Astrocyte (in vitro differentiated cells and primary cell): ENCODE results near the gene WWP2. TPM values are rescaled to one million over a fixed set of nuclear protein-coding genes. Genes with fewer than 3 reads are reported as not detected.

Experiments used
- DNase-seq: peaks from one replicate; pipeline ENCODE4 v3.0.0-alpha.2; 2010; ENCODE audit warnings: low read depth
- FAIRE-seq: peaks from 2 replicates; lab custom pipeline; 2011; peaks lifted over from hg19 to GRCh38; lab: Jason Lieb, UNC
- H2AFZ ChIP-seq: 2 replicates; pipeline ENCODE4 v1.6.0; 2012; ENCODE audit warnings: low read depth, low read length, inconsistent platforms
- H3K27ac ChIP-seq: 2 replicates; pipeline ENCODE4 v1.5.1; 2011; ENCODE audit warnings: low read depth, low read length, inconsistent platforms
- H3K27me3 ChIP-seq: 2 replicates; pipeline ENCODE4 v1.6.0; 2011; ENCODE audit warnings: low read length, inconsistent platforms; ENCODE audit not compliant: insufficient read depth
- H3K36me3 ChIP-seq: 2 replicates; pipeline ENCODE4 v1.5.1; 2011; ENCODE audit warnings: low read length, inconsistent platforms; ENCODE audit not compliant: insufficient read depth
- H3K4me1 ChIP-seq: 2 replicates; pipeline ENCODE4 v1.5.1; 2011; ENCODE audit warnings: low read length, inconsistent platforms; ENCODE audit not compliant: insufficient read depth
- H3K4me2 ChIP-seq: 2 replicates; pipeline ENCODE4 v1.6.0; 2012; ENCODE audit warnings: low read length, inconsistent platforms
- H3K4me3 ChIP-seq: 2 replicates; pipeline ENCODE4 v1.5.1; 2011; ENCODE audit warnings: low read depth, mild to moderate bottlenecking, low read length, inconsistent platforms; ENCODE audit not compliant: insufficient read depth
- H3K79me2 ChIP-seq: 2 replicates; pipeline ENCODE4 v1.6.0; 2012; ENCODE audit warnings: mild to moderate bottlenecking, low read length, inconsistent platforms; ENCODE audit not compliant: insufficient read depth
- H3K9ac ChIP-seq: 2 replicates; pipeline ENCODE4 v1.6.0; 2012; ENCODE audit warnings: mild to moderate bottlenecking, low read length, inconsistent platforms
- H3K9me3 ChIP-seq: 2 replicates; pipeline ENCODE4 v1.5.1; 2012; ENCODE audit warnings: low read depth, mild to moderate bottlenecking, low read length, inconsistent platforms; ENCODE audit not compliant: insufficient read depth
- H4K20me1 ChIP-seq: 2 replicates; pipeline ENCODE4 v1.6.0; 2012; ENCODE audit warnings: low read length, inconsistent platforms; ENCODE audit not compliant: insufficient read depth
- H3K27ac Mint-ChIP-seq: one replicate; pipeline ENCODE4 v1.8.0; 2021; ENCODE audit warnings: mild to moderate bottlenecking, mixed read lengths; ENCODE audit not compliant: unreplicated experiment
- H3K27me3 Mint-ChIP-seq: one replicate; pipeline ENCODE4 v1.8.0; 2021; ENCODE audit warnings: low read depth, mixed read lengths; ENCODE audit not compliant: unreplicated experiment
- H3K36me3 Mint-ChIP-seq: one replicate; pipeline ENCODE4 v1.8.0; 2021; ENCODE audit warnings: low read depth, mixed read lengths; ENCODE audit not compliant: unreplicated experiment
- H3K4me1 Mint-ChIP-seq: one replicate; pipeline ENCODE4 v1.8.0; 2021; ENCODE audit warnings: low read depth, mixed read lengths; ENCODE audit not compliant: unreplicated experiment
- H3K4me3 Mint-ChIP-seq: one replicate; pipeline ENCODE4 v1.8.0; 2021; ENCODE audit warnings: mild to moderate bottlenecking, moderate library complexity, mixed read lengths; ENCODE audit not compliant: unreplicated experiment
- H3K9me3 Mint-ChIP-seq: one replicate; pipeline ENCODE4 v1.8.0; 2021; ENCODE audit warnings: mild to moderate bottlenecking, mixed read lengths; ENCODE audit not compliant: unreplicated experiment
- CTCF ChIP-seq: IDR thresholded peaks from 2 replicates; pipeline ENCODE4 v1.5.1; 2011; ENCODE audit warnings: low read depth, mild to moderate bottlenecking, inconsistent platforms, low read length, moderate library complexity; ENCODE audit not compliant: insufficient read depth
- EZH2 ChIP-seq: IDR thresholded peaks from 2 replicates; pipeline ENCODE4 v1.6.1; 2012; ENCODE audit warnings: mild to moderate bottlenecking, low read length, inconsistent platforms; ENCODE audit not compliant: insufficient read depth
- total RNA-seq: library from RNA; stranded (reverse); gene quantifications from 2 replicates; pipeline ENCODE4 v1.2.1, GENCODE V29; 2021

The WWP2 gene
- total RNA-seq, 1 donor from 2014 or later = 28.7 TPM

- Histone ChIP-seq H3K27me3 (no peaks in the 10 kb centered on the region), H3K79me2 (peaks cover 59% of the 10 kb centered on the region), H3K4me2 (no peak overlapping the region), H2AFZ (no peak overlapping the region), H3K9ac (no peak overlapping the region), H3K9me3 (no peaks in the 10 kb centered on the region), H3K4me3 (no peak overlapping the region), H4K20me1 (peaks cover 36% of the 10 kb centered on the region), H3K4me1 (peaks cover 2% of the 10 kb centered on the region), H3K27ac (no peak overlapping the region), H3K36me3 (no peaks in the 10 kb centered on the region)
- no peak for FAIRE-seq
- peaks cover 5% of the 10 kb centered on the region for H3K9me3 Mint-ChIP-seq
- H3K27ac Mint-ChIP-seq = no peak overlapping the region
- peaks cover 8% of the 10 kb centered on the region for H3K36me3 Mint-ChIP-seq
- H3K27me3 Mint-ChIP-seq = no peaks in the 10 kb centered on the region
- no peak for TF ChIP-seq EZH2
- H3K4me3 Mint-ChIP-seq = no peak overlapping the region
- peaks cover 9% of the 10 kb centered on the region for H3K4me1 Mint-ChIP-seq
- DNase-seq = no peak
These were observed 9.5 kb downstream of the WWP2 start for GRCh38 chr16:69771651-69771967.

- TF ChIP-seq EZH2 (no peak), CTCF (no peak)
These were observed 11.3 kb downstream of the WWP2 start for GRCh38 chr16:69773260-69773947.

GRCh38 chr16:69775563-69775962 lies 13.4 kb downstream of the WWP2 start:
- no peak overlapping the region for H3K4me2 ChIP-seq
- H3K4me3 Mint-ChIP-seq = no peak overlapping the region
- H3K4me1 ChIP-seq = peaks cover 2% of the 10 kb centered on the region
- H3K9me3 Mint-ChIP-seq = peaks cover 5% of the 10 kb centered on the region
- no peaks in the 10 kb centered on the region for H3K27me3 ChIP-seq
- H3K36me3 Mint-ChIP-seq = peaks cover 8% of the 10 kb centered on the region
- no peak overlapping the region for H3K9ac ChIP-seq
- DNase-seq = no peak
- H3K27me3 Mint-ChIP-seq = no peaks in the 10 kb centered on the region
- no peak overlapping the region for H2AFZ ChIP-seq
- no peak for FAIRE-seq
- no peak overlapping the region for H3K27ac ChIP-seq
- peaks cover 28% of the 10 kb centered on the region for H3K79me2 ChIP-seq
- H3K4me3 ChIP-seq = no peak overlapping the region
- no peaks in the 10 kb centered on the region for H3K9me3 ChIP-seq
- no peak overlapping the region for H3K27ac Mint-ChIP-seq
- no peak for TF ChIP-seq EZH2
- peaks cover 9% of the 10 kb centered on the region for H3K4me1 Mint-ChIP-seq
- H4K20me1 ChIP-seq = peaks cover 26% of the 10 kb centered on the region
- H3K36me3 ChIP-seq = no peaks in the 10 kb centered on the region

More at GRCh38 chr16:69773260-69773947, 11.3 kb downstream of the WWP2 start:
- no peak overlapping the region for H3K9ac ChIP-seq
- no peaks in the 10 kb centered on the region for H3K36me3 ChIP-seq
- Mint-ChIP-seq H3K4me3 (no peak overlapping the region), H3K27me3 (no peaks in the 10 kb centered on the region), H3K36me3 (peaks cover 8% of the 10 kb centered on the region), H3K27ac (no peak overlapping the region), H3K9me3 (peaks cover 5% of the 10 kb centered on the region), H3K4me1 (peaks cover 9% of the 10 kb centered on the region)
- H3K27me3 ChIP-seq = no peaks in the 10 kb centered on the region
- FAIRE-seq (no peak), DNase-seq (no peak)
- no peak overlapping the region for H3K27ac ChIP-seq
- H3K4me1 ChIP-seq = peaks cover 2% of the 10 kb centered on the region
- peaks cover 27% of the 10 kb centered on the region for H4K20me1 ChIP-seq
- H3K79me2 ChIP-seq = peaks cover 44% of the 10 kb centered on the region
- H3K9me3 ChIP-seq = no peaks in the 10 kb centered on the region
- H3K4me2 ChIP-seq = peak overlapping the region; percentile 47
- no peak overlapping the region for H2AFZ ChIP-seq
- H3K4me3 ChIP-seq = no peak overlapping the region
